Stimulated activated CD8-positive, alpha-beta memory T cell treated with anti-CD3 and anti-CD28 coated beads, Interleukin-15, amount 100 ng/mL, for 24 hours (primary cell): ENCODE results near the gene DSC3.

Experiments
- DNase-seq: peaks from one replicate; pipeline ENCODE4 v3.0.0-alpha.2; 2020; ENCODE audit warnings: low read depth

Gene DSC3

DNA sequence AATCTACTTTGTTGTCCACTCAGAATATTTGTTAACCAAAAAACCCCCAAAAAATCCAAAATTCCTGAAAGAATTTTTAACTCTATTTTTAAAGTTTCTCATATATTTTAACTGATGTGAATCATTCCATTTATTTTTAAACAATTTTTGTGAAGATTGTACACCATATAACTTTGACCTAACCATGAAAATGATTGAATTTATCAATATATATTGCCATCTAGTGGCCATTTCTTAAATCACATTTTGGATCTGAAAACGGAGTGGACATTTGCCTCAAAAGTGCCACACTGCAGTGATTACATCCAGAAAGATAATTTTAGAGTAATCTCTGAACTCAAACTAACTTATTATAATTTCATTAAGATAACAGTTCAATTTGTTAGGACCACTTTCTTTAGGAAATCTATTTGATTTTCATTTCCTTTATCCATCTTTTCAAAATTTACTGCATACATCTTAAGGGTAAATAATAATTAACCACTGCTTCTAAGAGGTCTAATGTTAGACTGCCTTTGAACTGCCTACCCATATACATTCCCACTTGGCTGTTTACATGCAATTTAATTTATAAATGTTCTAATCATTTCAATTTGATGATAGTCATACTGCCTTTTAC lies 71.1 kb downstream of the DSC3 start:
- no peak for DNase-seq

DNA sequence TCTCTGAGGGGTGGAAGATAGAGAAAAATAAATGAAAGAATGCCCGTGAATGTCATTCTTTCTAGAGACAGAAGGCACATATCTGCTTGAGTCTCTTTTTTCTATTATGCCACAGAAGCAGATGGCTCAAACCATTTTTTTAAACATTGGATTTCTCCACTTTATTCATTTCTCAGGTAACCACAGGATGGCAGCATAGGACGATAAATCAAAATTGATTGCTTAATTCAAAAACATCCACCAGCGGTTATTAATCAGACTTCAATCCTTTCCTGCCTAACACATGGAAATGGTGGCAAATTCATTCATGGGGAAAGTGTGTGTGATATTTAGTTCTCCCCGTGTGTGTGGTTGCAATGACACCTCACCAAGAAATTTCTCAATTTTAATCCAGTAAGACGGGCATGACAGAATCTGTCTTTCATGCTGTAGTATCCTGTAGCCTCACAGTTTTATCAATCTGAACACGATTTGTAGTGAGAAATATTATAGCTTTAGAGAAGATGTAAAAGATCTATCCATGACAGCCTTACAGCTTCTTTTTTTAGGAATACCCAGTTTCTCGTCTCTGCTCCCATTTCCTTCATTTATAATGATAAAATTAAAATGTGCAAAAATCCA lies 72.2 kb downstream of the DSC3 start:
- no peak for DNase-seq

DNA sequence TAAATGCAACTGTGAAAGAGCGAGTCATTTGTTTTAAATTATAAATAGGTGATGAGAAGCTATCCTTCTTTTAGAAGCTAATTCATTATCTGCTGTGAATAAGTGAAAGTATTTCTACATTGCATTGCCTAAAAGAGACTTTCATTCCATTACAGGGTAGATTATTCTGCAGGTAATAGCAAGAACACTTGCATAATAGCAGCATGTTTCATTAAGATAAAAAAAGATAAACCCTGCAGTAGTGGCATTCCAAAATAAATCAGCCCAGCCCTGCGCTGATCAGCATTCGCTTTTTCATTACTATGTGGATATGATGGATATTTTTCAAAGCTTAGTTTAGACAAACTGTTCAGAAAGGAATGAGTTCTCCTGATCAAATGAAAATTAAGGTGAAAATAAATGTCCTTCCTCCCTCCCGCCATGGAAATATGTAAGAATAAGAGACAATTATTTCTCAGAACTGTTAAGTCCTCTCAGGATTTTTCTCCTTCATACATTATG lies 72.8 kb downstream of the DSC3 start:
- no peak for DNase-seq

DNA sequence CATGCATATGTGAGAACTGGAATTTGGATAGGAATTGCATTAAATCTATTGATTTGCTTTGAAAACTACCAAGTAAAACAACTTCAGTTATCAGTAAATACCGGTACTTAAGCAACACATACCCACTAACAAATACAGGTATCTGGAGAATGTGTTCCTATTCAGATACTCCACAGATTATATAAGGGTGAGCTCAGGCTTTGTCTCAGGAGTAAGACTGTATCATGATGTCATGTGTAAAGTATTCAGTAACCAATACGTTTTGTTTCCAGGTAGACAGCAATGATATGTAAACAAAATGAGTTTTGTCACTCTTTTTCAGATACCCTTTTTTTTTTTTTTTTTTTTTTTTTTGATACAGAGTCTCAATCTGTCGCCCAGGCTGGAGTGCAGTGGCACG lies 74.8 kb downstream of the DSC3 start:
- no peak for DNase-seq

DNA sequence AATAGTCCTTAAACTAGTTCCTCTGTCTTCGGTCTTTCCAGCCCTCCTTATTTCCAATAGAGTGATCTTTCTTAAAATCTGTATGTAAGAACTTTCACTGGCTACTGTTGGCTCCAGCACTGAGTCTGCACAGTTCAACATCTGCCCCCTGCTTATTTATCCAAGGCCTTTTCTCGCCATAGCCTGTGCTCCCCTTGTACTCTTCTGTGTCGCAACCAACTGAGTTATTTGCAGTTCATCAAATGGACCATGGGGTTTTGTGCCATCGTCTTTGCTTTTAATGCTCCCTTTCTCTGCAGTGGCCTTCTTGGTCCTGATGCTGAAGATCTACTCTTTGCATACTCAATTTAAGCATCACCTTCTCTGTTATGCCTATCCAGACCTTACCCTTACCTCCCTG lies 77.3 kb downstream of the DSC3 start:
- no peak for DNase-seq

DNA sequence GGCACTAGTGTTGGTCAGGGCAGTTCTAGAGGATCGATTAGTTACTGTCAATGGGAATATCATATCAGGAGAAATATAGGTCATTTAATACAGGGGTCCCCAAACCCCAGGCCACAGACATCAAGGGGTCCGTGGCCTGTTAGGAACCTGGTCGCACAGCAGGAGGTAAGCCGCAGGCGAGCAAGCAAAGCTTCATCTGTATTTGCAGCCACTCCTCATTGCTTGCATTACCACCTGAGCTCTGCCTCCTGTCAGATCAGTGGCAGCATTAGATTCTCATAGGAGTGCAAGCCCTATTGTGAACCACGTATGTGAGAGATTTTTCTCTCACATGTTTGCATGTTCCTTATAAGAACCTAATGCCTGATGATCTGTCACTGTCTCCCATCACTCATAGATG lies 81.9 kb downstream of the DSC3 start:
- DNase-seq = no peak

DNA sequence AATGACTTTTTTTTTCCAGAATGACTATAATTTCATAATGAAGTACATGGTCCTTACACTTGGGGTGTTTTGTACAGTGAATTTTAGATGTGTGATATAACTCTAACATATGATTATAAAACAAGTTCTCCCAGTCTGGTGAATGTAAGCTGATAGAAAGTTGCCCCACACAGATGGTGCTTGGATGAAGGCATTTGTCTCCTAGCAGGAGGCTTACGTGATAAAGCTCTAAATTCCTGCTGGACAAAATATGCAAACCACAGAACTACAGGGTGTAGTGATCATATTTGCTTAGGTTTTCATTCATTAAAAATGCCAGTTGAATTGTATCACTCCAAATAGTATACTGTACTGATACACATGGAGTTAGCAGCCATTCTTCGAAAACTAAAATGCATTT lies 85.5 kb downstream of the DSC3 start:
- DNase-seq = no peak

DNA sequence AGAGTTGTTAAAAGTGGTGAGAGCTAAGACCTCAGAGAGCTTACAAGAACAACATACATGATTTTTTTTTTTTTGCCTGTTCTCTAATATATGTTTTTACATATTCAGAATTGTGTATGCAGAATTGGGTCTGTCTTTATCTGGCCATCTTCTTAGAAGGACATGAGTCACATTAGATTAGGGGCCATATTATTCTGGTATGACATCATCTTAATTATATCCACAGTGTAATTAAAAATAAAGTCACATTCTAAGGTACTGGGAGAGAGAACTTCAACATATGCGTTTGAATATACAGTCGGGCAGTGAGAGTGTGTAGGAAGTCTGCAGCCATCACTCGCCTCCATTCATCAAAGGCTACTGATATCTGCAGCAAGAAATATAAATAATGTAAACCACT lies 88.3 kb downstream of the DSC3 start:
- no peak for DNase-seq

DNA sequence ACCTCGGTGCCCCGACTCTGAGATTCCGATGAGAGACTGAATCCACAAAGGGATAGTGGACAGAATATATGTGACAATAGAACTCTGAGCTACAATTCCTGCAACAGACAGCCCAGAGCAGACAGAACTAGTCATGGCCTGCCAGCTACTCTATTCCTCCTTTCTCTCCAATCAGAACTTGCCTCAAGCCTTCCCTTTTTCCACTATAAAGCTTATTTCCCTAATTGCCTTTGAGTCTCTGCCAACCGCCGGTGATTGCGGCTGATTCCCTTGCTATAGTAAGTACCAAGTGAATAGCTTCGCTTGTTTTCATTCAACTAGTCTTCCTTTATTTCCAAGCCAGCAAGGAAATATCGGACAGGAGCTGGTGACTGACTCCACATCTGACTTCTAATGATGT lies 96.8 kb downstream of the DSC3 start:
- no peak for DNase-seq

DNA sequence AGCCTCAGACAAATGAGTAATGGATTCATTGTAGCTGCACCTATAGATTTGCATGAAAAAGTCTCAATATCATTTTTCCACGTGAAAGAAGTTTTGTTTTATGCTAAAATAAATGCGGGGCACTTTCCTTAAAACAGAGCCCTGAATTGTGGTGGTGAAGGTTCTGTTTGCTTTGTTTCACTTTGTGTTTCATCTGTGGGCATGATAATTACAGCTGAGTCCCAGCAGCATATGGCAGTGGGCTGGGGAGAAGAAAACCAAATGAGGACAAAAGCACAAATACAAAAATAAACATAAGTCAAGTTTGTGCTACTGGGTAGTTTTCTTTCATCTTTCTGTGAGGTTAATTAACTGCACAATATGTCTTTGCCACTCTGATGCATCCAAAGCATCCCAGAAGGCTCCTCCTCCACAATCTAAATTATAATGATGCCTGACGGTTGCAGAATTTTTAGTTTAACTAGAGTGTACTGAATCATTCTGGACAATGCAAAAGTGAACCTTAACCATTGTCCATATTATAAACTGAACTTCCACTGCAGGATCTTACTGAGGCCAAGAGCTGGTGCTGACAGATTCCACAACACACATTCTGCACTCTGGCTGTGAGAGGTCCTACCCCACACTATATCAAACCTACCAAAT lies 97.6 kb downstream of the DSC3 start:
- no peak for DNase-seq

DNA sequence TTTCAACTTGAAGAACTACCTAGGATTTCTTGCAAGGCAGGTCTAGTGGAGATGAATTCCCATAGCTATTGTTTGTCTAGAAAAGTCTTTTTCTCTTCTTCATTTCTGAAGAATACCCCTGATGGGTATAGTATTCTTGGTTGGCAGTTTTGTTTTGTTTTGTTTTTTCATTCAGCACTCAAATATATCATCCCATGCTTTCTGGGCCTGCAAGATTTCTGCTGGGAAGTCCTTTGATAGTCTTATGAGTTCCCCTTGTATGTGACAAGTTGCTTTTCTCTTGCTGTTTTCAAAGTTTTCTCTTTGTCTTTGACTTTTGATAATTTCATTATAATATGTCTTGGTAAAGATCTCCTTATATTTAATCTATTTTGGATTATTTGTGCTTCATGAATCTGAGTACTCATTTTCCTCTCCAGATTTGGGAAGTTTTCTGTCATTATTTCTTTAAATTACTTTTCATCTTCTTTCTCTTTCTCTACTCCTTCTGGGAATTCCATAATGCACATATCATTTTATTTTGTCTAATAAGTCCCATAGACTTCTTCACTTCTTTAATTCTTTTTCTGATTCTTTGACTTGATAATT lies 101.5 kb downstream of the DSC3 start:
- no peak for DNase-seq
